ENCODE measurements around the gene TAF4B.

DNA sequence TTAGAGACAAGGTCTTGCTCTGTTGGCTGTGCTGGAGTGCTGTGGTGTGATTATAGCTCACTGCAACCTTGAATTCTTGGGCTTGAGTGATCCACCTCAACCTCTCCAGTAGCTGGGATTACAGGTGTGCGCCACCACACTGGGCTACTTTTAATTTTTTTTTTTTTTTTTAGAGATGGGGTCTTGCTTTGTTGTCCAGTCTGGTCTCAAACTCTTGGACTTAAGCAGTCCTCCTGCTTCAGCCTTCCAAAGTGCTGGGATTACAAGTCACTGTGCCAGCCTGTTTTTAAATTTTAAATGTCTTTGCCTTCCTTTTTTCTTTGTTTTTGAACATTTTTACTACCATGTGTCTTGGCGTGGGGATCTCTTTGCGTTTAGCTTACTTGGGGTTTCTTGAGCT lies 32.5 kb downstream of the TAF4B start:
- TF ChIP-seq, protein P1, sequence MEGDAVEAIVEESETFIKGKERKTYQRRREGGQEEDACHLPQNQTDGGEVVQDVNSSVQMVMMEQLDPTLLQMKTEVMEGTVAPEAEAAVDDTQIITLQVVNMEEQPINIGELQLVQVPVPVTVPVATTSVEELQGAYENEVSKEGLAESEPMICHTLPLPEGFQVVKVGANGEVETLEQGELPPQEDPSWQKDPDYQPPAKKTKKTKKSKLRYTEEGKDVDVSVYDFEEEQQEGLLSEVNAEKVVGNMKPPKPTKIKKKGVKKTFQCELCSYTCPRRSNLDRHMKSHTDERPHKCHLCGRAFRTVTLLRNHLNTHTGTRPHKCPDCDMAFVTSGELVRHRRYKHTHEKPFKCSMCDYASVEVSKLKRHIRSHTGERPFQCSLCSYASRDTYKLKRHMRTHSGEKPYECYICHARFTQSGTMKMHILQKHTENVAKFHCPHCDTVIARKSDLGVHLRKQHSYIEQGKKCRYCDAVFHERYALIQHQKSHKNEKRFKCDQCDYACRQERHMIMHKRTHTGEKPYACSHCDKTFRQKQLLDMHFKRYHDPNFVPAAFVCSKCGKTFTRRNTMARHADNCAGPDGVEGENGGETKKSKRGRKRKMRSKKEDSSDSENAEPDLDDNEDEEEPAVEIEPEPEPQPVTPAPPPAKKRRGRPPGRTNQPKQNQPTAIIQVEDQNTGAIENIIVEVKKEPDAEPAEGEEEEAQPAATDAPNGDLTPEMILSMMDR (IDR thresholded peaks at IDR 0.05 in 8 of 11, conservative IDR thresholded peaks at IDR 0.05 in 3 of 11): no peak
- TF ChIP-seq POLR2A (IDR thresholded peaks at IDR 0.05): no peak
- no peak for TF ChIP-seq POLR2AphosphoS5 (IDR thresholded peaks at IDR 0.05)
